GM23248 (cell line): ENCODE measurements around the gene KICS2.

Source experiments
- EZH2 ChIP-seq: fragments of 200-600 bp; sonication (generic); IDR thresholded peaks from 2 replicates; pipeline ENCODE4 v1.6.1; 2018; ENCODE audit warnings: antibody characterized with exemption, mild to moderate bottlenecking; ENCODE audit not compliant: insufficient read depth, poor library complexity, severe bottlenecking
- EZH2phosphoT487 ChIP-seq: fragments of 200-600 bp; sonication (generic); IDR thresholded peaks from 2 replicates; pipeline ENCODE4 v1.6.1; 2018; ENCODE audit warnings: antibody characterized with exemption, moderate library complexity, mild to moderate bottlenecking, low read depth; ENCODE audit not compliant: insufficient read depth

- no peak for TF ChIP-seq EZH2phosphoT487
- no peak for TF ChIP-seq EZH2
Measured at GRCh38 chr12:64216239-64216638, 5.9 kb downstream of the KICS2 start.
